DMS 273 (cell line): ENCODE data around the gene PXDN.

ENCODE experiments used
- DNase-seq: peaks from one replicate; lab custom pipeline; 2025; ENCODE audit not compliant: unreplicated experiment; lab: John Stamatoyannopoulos, UW

Gene PXDN

GRCh38 chr2:1665761-1666505, 78.4 kb downstream of the PXDN start:
- DNase-seq, result no peak

DNA sequence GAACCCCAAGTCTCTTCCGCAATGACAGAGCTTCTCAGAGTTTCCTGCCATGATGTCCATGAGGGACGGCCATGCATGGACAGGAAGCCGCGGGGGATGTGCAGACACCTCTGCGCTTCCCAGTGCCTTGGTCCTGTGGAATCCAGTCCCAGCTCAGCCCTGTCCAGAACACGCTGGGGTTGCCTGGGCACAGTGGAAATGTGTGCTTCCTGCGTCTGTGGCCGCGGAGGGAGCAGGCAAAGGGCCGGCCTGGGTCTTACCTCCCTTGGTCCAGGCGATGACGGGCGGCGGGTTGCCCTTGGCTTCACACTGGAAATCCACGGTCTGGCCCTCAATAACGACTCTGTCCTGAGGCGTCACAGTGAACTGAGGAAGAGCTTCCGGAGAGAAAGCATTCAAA, 79.6 kb downstream of the PXDN start:
- DNase-seq, result no peak

DNA sequence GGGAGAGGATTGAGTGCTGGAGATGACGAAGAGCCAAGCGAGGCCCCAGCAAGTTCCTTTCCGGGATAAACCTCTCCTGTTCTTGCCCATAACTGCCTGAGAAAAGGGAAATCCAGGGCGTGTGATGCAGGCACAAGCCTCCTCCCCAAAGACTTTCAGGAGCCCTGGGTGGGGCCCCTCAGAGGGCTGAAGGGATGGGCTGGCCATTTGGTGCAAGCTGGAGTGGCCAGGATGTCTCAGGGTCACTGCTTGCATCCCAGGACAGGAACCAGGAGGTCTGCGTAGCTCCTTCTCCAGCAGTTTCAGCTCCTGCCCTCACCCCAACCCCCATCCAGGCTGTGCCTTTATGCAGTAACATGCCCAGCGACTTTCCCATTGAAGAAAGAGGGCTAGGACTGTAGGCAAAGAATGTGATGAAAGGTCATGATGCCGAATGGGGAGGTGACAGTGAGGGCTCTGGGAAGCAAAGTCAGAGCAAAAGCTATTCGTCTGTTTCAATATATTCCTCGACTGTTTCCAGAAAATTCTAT, 80.2 kb downstream of the PXDN start:
- no peak for DNase-seq

DNA sequence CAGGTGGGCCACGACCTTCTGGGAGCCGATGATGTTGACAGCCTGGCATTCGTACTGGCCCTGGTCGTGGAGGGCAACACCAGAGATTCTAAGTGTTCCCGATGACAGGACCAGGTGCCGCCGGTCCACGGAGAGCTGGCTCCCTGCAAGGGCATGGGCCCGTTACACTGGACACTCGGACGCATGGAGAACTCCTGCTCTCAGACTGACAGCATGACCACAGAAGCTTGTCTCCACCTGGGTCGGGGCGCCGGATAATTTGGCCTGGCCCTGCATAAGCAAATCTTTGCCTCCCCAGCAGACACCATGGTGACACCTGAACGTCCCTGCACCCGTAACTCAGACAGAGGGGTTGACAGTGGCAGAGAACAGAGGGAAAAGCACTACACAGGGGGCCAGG, 80.7 kb downstream of the PXDN start:
- DNase-seq, result no peak

DNA sequence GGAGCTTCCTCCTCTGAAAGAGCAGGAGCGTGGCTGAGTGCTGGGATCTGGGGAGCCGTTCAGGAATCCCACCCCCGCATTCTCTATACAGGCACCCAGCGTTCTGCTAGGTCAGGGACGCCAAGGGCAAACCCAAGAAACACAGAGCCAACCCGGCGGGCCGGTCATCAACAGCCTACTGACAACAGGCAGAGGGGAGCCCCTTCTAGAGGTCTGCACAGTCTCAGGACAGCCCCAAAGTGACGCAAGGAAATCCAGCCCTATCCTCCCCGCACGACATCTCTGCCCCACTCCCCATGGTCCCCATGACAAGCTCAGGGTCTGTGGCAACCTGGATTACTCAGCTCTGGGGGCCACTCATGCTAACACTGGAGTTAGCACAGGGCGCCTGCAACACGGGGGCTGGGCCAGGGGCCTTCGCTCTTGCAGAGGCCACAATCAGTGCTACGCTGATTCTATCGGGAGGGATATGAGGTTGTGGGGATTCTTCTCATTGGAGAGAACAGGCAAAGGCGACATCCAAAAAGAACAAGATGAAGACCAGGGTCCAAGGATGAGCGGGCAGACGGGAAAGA, 81.6 kb downstream of the PXDN start:
- no peak for DNase-seq

- DNase-seq, result no peak
Measured at GRCh38 chr2:1661891-1662605, 82.3 kb downstream of the PXDN start.

DNA sequence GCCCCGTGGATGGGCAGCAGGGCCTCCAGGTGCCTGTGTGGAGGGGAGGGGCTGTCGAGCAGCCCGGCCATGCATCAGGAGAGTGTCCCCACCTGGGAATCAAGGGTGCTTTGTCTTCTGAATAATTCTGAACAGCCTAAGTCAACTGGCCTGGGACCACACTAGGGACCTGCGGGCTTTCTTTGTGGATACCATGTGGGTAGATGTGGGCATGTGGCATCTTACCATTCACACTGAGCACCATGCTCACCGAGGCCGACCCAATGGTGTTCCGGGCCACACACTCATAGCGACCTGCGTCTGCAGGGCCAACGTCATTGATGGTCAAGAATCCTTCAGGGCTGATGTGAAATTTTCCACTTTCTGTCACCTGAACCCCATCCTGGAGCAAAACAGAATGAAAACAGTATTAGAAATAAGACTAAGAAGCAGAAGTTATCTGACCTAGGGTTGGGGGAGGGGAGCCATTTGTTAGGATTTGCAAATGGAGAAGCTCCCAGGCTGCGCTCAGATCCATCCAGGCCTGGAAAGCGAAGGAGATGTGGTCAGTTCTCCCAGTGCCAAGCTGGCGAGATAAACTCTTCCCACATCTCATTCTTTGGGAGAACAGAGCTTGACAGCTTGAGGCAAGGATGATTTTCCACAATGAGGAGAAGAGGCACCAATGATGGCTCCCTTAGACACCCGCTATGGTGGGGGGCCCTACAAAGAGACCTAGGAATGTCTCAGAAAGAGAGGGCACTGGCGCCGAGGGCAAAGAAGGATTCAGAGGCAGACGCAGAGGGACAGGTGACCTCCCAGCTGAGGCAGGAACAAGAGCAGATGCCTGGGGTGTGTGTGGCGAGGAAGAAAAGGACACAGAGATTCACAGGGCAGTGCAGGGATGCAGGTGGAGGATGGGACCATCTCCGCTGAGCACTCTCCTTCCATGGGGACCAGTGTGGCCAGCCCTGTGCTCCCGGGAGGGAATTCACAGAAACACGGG, 83.4 kb downstream of the PXDN start:
- DNase-seq, result no peak

GRCh38 chr2:1659951-1660565, 84.3 kb downstream of the PXDN start:
- DNase-seq, result no peak

- no peak for DNase-seq
Measured at GRCh38 chr2:1658394-1659151, 85.7 kb downstream of the PXDN start.

- peak; percentile 4 for DNase-seq
Measured at GRCh38 chr2:1656961-1657841, 87.1 kb downstream of the PXDN start.

DNA sequence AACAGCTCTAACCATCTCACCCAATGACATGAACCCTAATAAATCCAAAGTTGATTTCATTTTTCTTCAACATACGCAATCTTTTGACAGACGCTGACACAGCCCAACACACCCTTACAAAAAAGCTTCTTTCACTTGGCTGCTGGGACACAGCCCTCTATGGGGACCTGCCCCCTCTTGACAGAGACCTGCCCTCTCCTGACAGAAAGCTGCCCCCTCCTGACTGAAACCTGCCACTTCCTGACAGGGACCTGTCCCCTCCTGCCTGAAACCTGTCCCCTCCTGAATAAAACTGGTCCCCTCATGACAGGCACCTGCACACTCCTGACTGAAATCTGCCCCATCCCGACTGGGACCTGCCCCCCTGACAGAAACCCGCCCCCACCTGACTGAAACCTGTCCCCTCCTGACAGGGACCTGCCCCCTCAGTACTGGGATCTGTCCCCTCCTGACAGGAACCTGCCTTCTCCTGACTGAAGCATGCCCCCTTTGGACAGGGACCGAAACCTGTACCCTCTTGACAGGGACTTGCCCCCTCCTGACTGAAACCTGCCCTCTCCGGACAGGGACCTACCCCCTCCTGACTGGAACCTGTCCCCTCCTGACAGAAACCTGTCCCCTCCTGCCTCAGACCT, 87.9 kb downstream of the PXDN start:
- no peak for DNase-seq

DNA sequence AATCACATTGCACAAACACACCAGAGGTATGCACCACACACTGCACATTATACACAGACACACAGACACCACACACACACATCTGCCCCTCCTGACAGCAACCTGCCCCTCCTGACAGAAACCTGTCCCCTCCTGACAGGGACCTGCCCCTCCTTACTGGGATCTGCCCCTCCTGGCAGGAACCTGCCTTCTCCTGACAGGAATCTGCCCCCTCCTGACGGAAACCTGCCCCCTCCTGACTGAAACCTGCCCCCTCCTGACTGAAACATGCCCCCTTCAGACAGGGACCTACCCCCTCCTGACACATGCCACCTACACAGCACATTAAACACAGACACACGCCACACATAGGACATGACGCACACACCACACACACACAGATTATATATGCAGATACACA, 88.9 kb downstream of the PXDN start:
- no peak for DNase-seq

- no peak for DNase-seq
Measured at GRCh38 chr2:1654696-1655374, 89.5 kb downstream of the PXDN start.

GRCh38 chr2:1653956-1654695, 90.2 kb downstream of the PXDN start:
- DNase-seq, result no peak

DNA sequence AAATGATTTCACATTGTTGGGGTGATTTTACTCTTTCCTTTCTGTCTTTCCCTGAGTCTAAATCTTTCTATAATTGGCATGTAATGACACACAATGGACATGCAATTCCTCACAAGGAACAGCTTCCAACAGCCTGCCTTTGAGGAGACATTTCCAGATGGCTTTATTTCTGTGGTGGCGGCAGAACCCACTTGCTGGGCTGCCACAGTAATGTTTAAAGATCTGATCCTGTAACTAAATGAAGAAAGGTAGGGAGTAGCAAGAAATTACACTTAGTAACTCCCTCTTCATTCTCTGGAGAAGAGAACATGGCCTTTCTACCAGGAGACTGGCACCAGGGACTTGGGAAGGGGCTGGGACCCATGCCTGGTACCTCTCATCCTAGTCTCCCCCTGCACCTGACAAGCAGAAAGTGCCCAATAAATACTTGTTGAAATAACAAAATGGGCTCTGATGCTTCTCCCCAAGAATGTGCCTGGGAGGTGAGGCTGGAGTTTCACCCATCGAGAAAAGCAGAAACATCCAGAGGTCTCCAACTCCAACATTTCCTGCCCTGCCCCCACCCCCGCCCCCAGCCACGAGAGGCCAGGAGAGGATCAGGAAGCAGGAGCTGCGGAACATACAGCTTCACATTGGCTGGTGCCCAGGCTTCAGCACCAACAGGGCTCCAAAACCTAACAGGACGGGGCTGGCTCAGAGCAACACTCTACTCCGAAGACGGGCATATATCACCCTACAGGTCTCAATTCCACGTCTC, 92.1 kb downstream of the PXDN start:
- DNase-seq, result no peak
